WTC11 (cell line): ENCODE data around the gene CTNNA2. TPM values are rescaled to one million over a fixed set of nuclear protein-coding genes. Genes with fewer than 3 reads are reported as not detected.

Experiments used
- ATAC-seq: fragments of 200-7000 bp; cut with Tn5 transposase; 2 replicates; pipeline ENCODE4 v1.10.0; 2021; ENCODE audit warnings: mild to moderate bottlenecking, moderate library complexity
- CTCF ChIA-PET: fragments of 300-600 bp; sonication (Branson Sonifier 250); formaldehyde crosslinking; loops from one replicate; lab custom pipeline; 2021; ENCODE audit warnings: antibody characterized with exemption; lab: Charles Lee
- POLR2A ChIA-PET: fragments of 350-600 bp; sonication (Branson Sonifier 250); formaldehyde crosslinking; loops from one replicate; lab custom pipeline; 2021; ENCODE audit warnings: antibody characterized with exemption; lab: Charles Lee
- DNase-seq: peaks from one replicate; pipeline ENCODE4 v3.0.0; 2021; ENCODE audit warnings: low spot score
- H3K27ac Mint-ChIP-seq: 2 replicates; pipeline ENCODE4 v1.8.0; 2021; ENCODE audit warnings: mixed read lengths
- H3K27me3 Mint-ChIP-seq: 2 replicates; pipeline ENCODE4 v1.8.0; 2021; ENCODE audit warnings: low read depth, mild to moderate bottlenecking, moderate library complexity, mixed read lengths
- H3K36me3 Mint-ChIP-seq: 2 replicates; pipeline ENCODE4 v1.8.0; 2021; ENCODE audit warnings: mixed read lengths
- H3K4me1 Mint-ChIP-seq: 2 replicates; pipeline ENCODE4 v1.8.0; 2022; ENCODE audit warnings: mixed read lengths
- H3K4me3 Mint-ChIP-seq: 2 replicates; pipeline ENCODE4 v1.8.0; 2021; ENCODE audit warnings: mild to moderate bottlenecking, moderate library complexity, mixed read lengths
- H3K9me3 Mint-ChIP-seq: 2 replicates; pipeline ENCODE4 v1.8.0; 2021; ENCODE audit warnings: mixed read lengths
- AFF4 ChIP-seq: sonication (generic); formaldehyde crosslinking; IDR thresholded peaks from 2 replicates; pipeline ENCODE4 v1.8.1; 2023; ENCODE audit warnings: mild to moderate bottlenecking, missing genetic modification reagents, borderline replicate concordance
- CDX4 ChIP-seq: fragments of 250-450 bp; sonication (Bioruptor Pico); IDR thresholded peaks from 2 replicates; pipeline ENCODE4 v1.9.0; 2021; ENCODE audit warnings: moderate library complexity, mild to moderate bottlenecking, inconsistent platforms, borderline replicate concordance
- CREM ChIP-seq: sonication (generic); formaldehyde crosslinking; IDR thresholded peaks from 2 replicates; pipeline ENCODE4 v1.8.1; 2022; ENCODE audit warnings: mild to moderate bottlenecking, missing genetic modification reagents, moderate library complexity
- FOXK1 ChIP-seq: sonication (generic); formaldehyde crosslinking; IDR thresholded peaks from 2 replicates; pipeline ENCODE4 v1.8.0; 2022; ENCODE audit warnings: mild to moderate bottlenecking, moderate library complexity, missing genetic modification reagents
- FOXP1 ChIP-seq: sonication (generic); formaldehyde crosslinking; IDR thresholded peaks from 2 replicates; pipeline ENCODE4 v1.8.0; 2022; ENCODE audit warnings: missing genetic modification reagents, mild to moderate bottlenecking, moderate library complexity, borderline replicate concordance
- GTF2I ChIP-seq: fragments of 250-450 bp; sonication (Bioruptor Pico); conservative IDR thresholded peaks from 2 replicates; pipeline ENCODE4 v1.4.0; 2021; ENCODE audit warnings: mild to moderate bottlenecking
- KAT7 ChIP-seq: sonication (generic); formaldehyde crosslinking; IDR thresholded peaks from 2 replicates; pipeline ENCODE4 v1.8.1; 2023; ENCODE audit warnings: missing genetic modification reagents, mild to moderate bottlenecking, borderline replicate concordance
- NR3C1 ChIP-seq: sonication (generic); formaldehyde crosslinking; conservative IDR thresholded peaks from 2 replicates; pipeline ENCODE4 v1.8.1; 2023; ENCODE audit warnings: low read depth, mild to moderate bottlenecking, missing genetic modification reagents
- PREB ChIP-seq: sonication (generic); formaldehyde crosslinking; IDR thresholded peaks from 2 replicates; pipeline ENCODE4 v1.8.1; 2022; ENCODE audit warnings: mild to moderate bottlenecking, missing genetic modification reagents, moderate library complexity, borderline replicate concordance
- SMAD3 ChIP-seq: sonication (generic); formaldehyde crosslinking; IDR thresholded peaks from 2 replicates; pipeline ENCODE4 v1.8.0; 2022; ENCODE audit warnings: missing genetic modification reagents, mild to moderate bottlenecking, borderline replicate concordance
- SOX15 ChIP-seq: fragments of 250-450 bp; sonication (Bioruptor Pico); IDR thresholded peaks from 2 replicates; pipeline ENCODE4 v1.9.0; 2021; ENCODE audit warnings: mild to moderate bottlenecking
- SP1 ChIP-seq: sonication (generic); formaldehyde crosslinking; conservative IDR thresholded peaks from 2 replicates; pipeline ENCODE4 v1.8.1; 2022; ENCODE audit warnings: missing genetic modification reagents
- TEAD4 ChIP-seq: sonication (generic); formaldehyde crosslinking; IDR thresholded peaks from 2 replicates; pipeline ENCODE4 v1.8.0; 2022; ENCODE audit warnings: mild to moderate bottlenecking, missing genetic modification reagents
- TP53 ChIP-seq: sonication (generic); formaldehyde crosslinking; IDR thresholded peaks from 2 replicates; pipeline ENCODE4 v1.8.1; 2023; ENCODE audit warnings: mild to moderate bottlenecking, missing genetic modification reagents
- USF1 ChIP-seq: sonication (generic); formaldehyde crosslinking; IDR thresholded peaks from 2 replicates; pipeline ENCODE4 v1.8.0; 2022; ENCODE audit warnings: mild to moderate bottlenecking, missing genetic modification reagents
- total RNA-seq: library from RNA; stranded (reverse); gene quantifications from 3 replicates; pipeline ENCODE4 v1.2.3, GENCODE V29; 2021
- TF ChIP-seq, protein P1 (sequence below): fragments of 250-450 bp; sonication (Bioruptor Pico); IDR thresholded peaks from 2 replicates; pipeline ENCODE4 v1.9.0; 2021; ENCODE audit warnings: mild to moderate bottlenecking
- TF ChIP-seq, protein P2 (sequence below): sonication (generic); formaldehyde crosslinking; IDR thresholded peaks from 2 replicates; pipeline ENCODE4 v1.8.0; 2022; ENCODE audit warnings: mild to moderate bottlenecking, missing genetic modification reagents
- TF ChIP-seq, protein P3 (sequence below): sonication (generic); formaldehyde crosslinking; conservative IDR thresholded peaks from 2 replicates; pipeline ENCODE4 v1.8.1; 2022; ENCODE audit warnings: mild to moderate bottlenecking, missing genetic modification reagents

Gene CTNNA2
- total RNA-seq, 1 experiment from 2014 or later: 3.8 TPM

DNA sequence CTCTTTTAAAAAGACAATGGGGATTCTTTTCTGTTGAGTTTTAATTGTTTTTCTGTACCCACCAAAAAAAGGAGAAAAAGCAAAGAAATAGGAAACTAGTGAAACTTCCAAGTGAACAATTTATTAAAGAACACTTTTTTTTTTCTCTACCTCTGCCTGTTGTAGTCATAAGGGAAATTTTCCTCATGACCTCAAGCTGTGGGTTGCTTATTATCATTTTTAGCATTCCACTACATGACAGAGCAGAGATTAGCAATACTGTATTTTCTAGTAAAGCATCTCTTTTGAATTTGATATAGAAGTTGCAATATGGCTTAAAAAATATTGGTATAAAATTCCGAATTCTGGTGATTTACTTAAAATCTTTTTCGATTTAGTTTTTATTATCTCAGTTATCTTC is 879.6 kb downstream of the CTNNA2 start:
- no peak overlapping the region for H3K4me3 Mint-ChIP-seq
- H3K4me1 Mint-ChIP-seq: no peaks in the 10 kb centered on the region
- POLR2A ChIA-PET: no interaction called here
- TF ChIP-seq TP53 (CRISPR knock-in tag) (no peak), SOX15 (CRISPR knock-in tag) (no peak), CREM (no peak), KAT7 (CRISPR knock-in tag) (no peak), FOXK1 (CRISPR knock-in tag) (no peak), USF1 (CRISPR knock-in tag) (no peak), AFF4 (CRISPR knock-in tag) (no peak), GTF2I (CRISPR knock-in tag) (no peak)
- TF ChIP-seq, protein P1, sequence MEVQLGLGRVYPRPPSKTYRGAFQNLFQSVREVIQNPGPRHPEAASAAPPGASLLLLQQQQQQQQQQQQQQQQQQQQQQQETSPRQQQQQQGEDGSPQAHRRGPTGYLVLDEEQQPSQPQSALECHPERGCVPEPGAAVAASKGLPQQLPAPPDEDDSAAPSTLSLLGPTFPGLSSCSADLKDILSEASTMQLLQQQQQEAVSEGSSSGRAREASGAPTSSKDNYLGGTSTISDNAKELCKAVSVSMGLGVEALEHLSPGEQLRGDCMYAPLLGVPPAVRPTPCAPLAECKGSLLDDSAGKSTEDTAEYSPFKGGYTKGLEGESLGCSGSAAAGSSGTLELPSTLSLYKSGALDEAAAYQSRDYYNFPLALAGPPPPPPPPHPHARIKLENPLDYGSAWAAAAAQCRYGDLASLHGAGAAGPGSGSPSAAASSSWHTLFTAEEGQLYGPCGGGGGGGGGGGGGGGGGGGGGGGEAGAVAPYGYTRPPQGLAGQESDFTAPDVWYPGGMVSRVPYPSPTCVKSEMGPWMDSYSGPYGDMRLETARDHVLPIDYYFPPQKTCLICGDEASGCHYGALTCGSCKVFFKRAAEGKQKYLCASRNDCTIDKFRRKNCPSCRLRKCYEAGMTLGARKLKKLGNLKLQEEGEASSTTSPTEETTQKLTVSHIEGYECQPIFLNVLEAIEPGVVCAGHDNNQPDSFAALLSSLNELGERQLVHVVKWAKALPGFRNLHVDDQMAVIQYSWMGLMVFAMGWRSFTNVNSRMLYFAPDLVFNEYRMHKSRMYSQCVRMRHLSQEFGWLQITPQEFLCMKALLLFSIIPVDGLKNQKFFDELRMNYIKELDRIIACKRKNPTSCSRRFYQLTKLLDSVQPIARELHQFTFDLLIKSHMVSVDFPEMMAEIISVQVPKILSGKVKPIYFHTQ (CRISPR knock-in tag): no peak
- peaks cover 5% of the 10 kb centered on the region for H3K9me3 Mint-ChIP-seq
- ATAC-seq: no peak
- CTCF ChIA-PET: no interaction called here
- peaks cover 6% of the 10 kb centered on the region for H3K27me3 Mint-ChIP-seq
- DNase-seq: no peak
- no peak overlapping the region for H3K27ac Mint-ChIP-seq
- no peaks in the 10 kb centered on the region for H3K36me3 Mint-ChIP-seq

GRCh38 chr2:80393991-80394390 is 881.1 kb downstream of the CTNNA2 start:
- H3K27ac Mint-ChIP-seq: no peak overlapping the region
- H3K4me1 Mint-ChIP-seq: no peaks in the 10 kb centered on the region
- H3K9me3 Mint-ChIP-seq: peaks cover 14% of the 10 kb centered on the region
- ChIA-PET POLR2A (interaction anchor here (1.3 kb wide), 1 partner anchor 29 kb away, joined by 3 read pairs; no protein-coding TSS in a partner anchor), CTCF (no interaction called here)
- TF ChIP-seq, protein P2, sequence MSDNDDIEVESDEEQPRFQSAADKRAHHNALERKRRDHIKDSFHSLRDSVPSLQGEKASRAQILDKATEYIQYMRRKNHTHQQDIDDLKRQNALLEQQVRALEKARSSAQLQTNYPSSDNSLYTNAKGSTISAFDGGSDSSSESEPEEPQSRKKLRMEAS: no peak
- TF ChIP-seq NR3C1 (no peak), FOXP1 (CRISPR knock-in tag) (no peak), TP53 (CRISPR knock-in tag) (no peak), SP1 (CRISPR knock-in tag) (no peak)
- no peak overlapping the region for H3K4me3 Mint-ChIP-seq
- H3K27me3 Mint-ChIP-seq: peaks cover 6% of the 10 kb centered on the region
- DNase-seq (no peak), ATAC-seq (no peak)
- 0 out of 2 replicates have a peak, but pooled peaks cover 2% of the 10 kb centered on the region for H3K36me3 Mint-ChIP-seq

DNA sequence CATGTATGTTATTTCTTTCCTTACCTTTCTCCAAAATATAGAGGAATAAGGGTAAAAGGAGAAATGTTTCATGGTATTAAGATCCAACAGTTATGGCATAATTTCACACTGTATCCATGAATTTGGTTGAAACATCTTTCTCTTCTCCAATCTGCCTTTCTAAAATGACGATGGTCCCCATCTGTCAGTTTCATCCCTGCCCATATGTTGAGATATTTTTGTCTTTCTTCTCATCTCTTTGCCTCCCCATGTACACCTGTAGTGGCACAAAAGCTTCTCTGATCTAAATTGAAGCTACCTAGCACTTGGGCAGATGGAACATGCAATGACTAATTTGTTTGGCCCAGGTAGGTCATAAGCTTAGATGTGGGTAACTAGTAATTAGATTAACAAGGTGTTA is 882.4 kb downstream of the CTNNA2 start:
- Mint-ChIP-seq H3K36me3 (0 out of 2 replicates have a peak, but pooled peaks cover 2% of the 10 kb centered on the region), H3K4me3 (no peak overlapping the region), H3K27ac (no peak overlapping the region), H3K27me3 (peaks cover 4% of the 10 kb centered on the region; the same call in 1 of the 2 replicates), H3K4me1 (no peaks in the 10 kb centered on the region), H3K9me3 (peaks cover 19% of the 10 kb centered on the region)
- ATAC-seq: no peak
- TF ChIP-seq TEAD4 (CRISPR knock-in tag) (no peak), CDX4 (CRISPR knock-in tag) (no peak), SMAD3 (CRISPR knock-in tag) (no peak), PREB (CRISPR knock-in tag) (no peak), FOXP1 (CRISPR knock-in tag) (no peak)
- TF ChIP-seq, protein P3, sequence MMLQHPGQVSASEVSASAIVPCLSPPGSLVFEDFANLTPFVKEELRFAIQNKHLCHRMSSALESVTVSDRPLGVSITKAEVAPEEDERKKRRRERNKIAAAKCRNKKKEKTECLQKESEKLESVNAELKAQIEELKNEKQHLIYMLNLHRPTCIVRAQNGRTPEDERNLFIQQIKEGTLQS (CRISPR knock-in tag): no peak
- ChIA-PET POLR2A (interaction anchor here (1.3 kb wide), 1 partner anchor 31 kb away, joined by 3 read pairs; no protein-coding TSS in a partner anchor), CTCF (no interaction called here)
- no peak for DNase-seq
